Measurements from ENCODE around the gene NKAPD1. TPM values are rescaled to one million over a fixed set of nuclear protein-coding genes. Genes with fewer than 3 reads are reported as not detected.

NKAPD1 gene
- total RNA-seq, 2 experiments from 2014 or later = 20.8 to 22.6 TPM

- H3K36me3 Mint-ChIP-seq (ENCODE audit: low read depth) = peaks cover 48% of the 10 kb centered on the region
- TF ChIP-seq, protein P1, sequence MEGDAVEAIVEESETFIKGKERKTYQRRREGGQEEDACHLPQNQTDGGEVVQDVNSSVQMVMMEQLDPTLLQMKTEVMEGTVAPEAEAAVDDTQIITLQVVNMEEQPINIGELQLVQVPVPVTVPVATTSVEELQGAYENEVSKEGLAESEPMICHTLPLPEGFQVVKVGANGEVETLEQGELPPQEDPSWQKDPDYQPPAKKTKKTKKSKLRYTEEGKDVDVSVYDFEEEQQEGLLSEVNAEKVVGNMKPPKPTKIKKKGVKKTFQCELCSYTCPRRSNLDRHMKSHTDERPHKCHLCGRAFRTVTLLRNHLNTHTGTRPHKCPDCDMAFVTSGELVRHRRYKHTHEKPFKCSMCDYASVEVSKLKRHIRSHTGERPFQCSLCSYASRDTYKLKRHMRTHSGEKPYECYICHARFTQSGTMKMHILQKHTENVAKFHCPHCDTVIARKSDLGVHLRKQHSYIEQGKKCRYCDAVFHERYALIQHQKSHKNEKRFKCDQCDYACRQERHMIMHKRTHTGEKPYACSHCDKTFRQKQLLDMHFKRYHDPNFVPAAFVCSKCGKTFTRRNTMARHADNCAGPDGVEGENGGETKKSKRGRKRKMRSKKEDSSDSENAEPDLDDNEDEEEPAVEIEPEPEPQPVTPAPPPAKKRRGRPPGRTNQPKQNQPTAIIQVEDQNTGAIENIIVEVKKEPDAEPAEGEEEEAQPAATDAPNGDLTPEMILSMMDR (IDR thresholded peaks at IDR 0.05) = no peak
- intact Hi-C loops (cut with micrococcal nuclease) = no loop called here
- H3K9me3 Mint-ChIP-seq = no peaks in the 10 kb centered on the region
- H3K27ac Mint-ChIP-seq = peak overlapping the region; percentile 78
- DNase-seq (no peak), ATAC-seq (peak; percentile 51)
- POLR2A ChIA-PET = no interaction called here
- peaks cover 15% of the 10 kb centered on the region for H3K4me1 Mint-ChIP-seq (ENCODE audit: low read depth)
- no peak overlapping the region for H3K4me3 Mint-ChIP-seq
- CTCF ChIA-PET = interaction anchor here (0.7 to 0.8 kb wide), 3 partner anchors 14 to 121 kb away, joined by 3 to 4 read pairs (median 3); no protein-coding TSS in a partner anchor
- H3K27me3 Mint-ChIP-seq = no peaks in the 10 kb centered on the region
Observed at GRCh38 chr11:112057170-112057569, 16.9 kb upstream of the NKAPD1 start.

DNA sequence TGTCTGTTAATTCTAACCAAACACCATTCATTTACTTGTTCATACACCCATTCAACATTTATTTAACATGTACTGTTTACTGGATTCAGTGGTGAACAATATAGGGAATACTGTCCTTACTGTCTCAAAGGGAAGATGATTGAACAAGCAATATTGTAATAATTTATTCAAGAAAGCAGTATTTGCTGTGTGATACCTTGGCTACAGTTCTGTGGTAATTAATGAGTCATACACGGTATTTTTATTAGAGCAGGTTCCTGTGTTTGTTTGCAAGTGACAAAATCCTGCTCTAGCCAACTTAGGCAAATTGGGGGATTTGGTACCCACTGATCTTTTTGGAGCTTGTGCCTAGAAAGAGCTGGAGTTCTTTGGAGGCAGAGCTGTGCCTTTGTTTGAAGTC lies 16.0 kb upstream of the NKAPD1 start:
- no peak for ATAC-seq
- H3K9me3 Mint-ChIP-seq = no peaks in the 10 kb centered on the region
- H3K36me3 Mint-ChIP-seq (ENCODE audit: low read depth) = peaks cover 42% of the 10 kb centered on the region
- ChIA-PET POLR2A (no interaction called here), CTCF (no interaction called here)
- no peak overlapping the region for H3K27ac Mint-ChIP-seq
- DNase-seq = no peak
- no peaks in the 10 kb centered on the region for H3K27me3 Mint-ChIP-seq
- TF ChIP-seq, protein P1 (IDR thresholded peaks at IDR 0.05) = no peak
- no peak overlapping the region for H3K4me3 Mint-ChIP-seq
- peaks cover 15% of the 10 kb centered on the region for H3K4me1 Mint-ChIP-seq (ENCODE audit: low read depth)
- intact Hi-C loops (cut with micrococcal nuclease) = no loop called here

GRCh38 chr11:112062923-112063322 lies 11.2 kb upstream of the NKAPD1 start:
- POLR2A ChIA-PET = interaction anchor here (0.7 kb wide), 1 partner anchor 16 kb away, joined by 4 read pairs; no protein-coding TSS in a partner anchor
- Mint-ChIP-seq H3K27ac (no peak overlapping the region), H3K4me1 (ENCODE audit: low read depth) (no peaks in the 10 kb centered on the region), H3K4me3 (no peak overlapping the region), H3K27me3 (no peaks in the 10 kb centered on the region), H3K36me3 (ENCODE audit: low read depth) (peaks cover 16% of the 10 kb centered on the region), H3K9me3 (no peaks in the 10 kb centered on the region)
- TF ChIP-seq, protein P1 (IDR thresholded peaks at IDR 0.05) = no peak
- DNase-seq (no peak), ATAC-seq (no peak)
- CTCF ChIA-PET = interaction anchor here (0.8 to 1.2 kb wide), 3 partner anchors 50 to 217 kb away, joined by 3 to 4 read pairs (median 3); no protein-coding TSS in a partner anchor
- intact Hi-C loops (cut with micrococcal nuclease) = no loop called here

GRCh38 chr11:112082729-112083128 lies 8.6 kb downstream of the NKAPD1 start:
- Mint-ChIP-seq H3K4me1 (ENCODE audit: low read depth) (peaks cover 38% of the 10 kb centered on the region), H3K4me3 (no peak overlapping the region), H3K9me3 (no peaks in the 10 kb centered on the region), H3K36me3 (ENCODE audit: low read depth) (peaks cover 63% of the 10 kb centered on the region), H3K27ac (peak overlapping the region; percentile 75), H3K27me3 (no peaks in the 10 kb centered on the region)
- ChIA-PET CTCF (interaction anchor here (1.2 to 1.4 kb wide), 2 partner anchors 101 to 151 kb away, joined by 3 to 4 read pairs; no protein-coding TSS in a partner anchor), POLR2A (interaction anchor here (0.7 to 2.3 kb wide), 2 partner anchors 9 to 200 kb away, joined by 3 to 21 read pairs; partner anchors contain the start of genes NKAPD1 and PIH1D2)
- intact Hi-C loops (cut with micrococcal nuclease) = loop anchor here (10.0 kb wide), 1 partner anchor 208 kb away; the partner anchor contains the start of genes ALG9, CFAP68 and FDXACB1
- DNase-seq = peak; percentile 38
- TF ChIP-seq, protein P1 (IDR thresholded peaks at IDR 0.05) = no peak
- ATAC-seq = peak; percentile 17

- Mint-ChIP-seq H3K9me3 (no peaks in the 10 kb centered on the region), H3K4me3 (peak overlapping the region; percentile 93), H3K27me3 (no peaks in the 10 kb centered on the region), H3K4me1 (ENCODE audit: low read depth) (peaks cover 57% of the 10 kb centered on the region), H3K27ac (peak overlapping the region; percentile 94), H3K36me3 (ENCODE audit: low read depth) (peaks cover 69% of the 10 kb centered on the region)
- intact Hi-C loops (cut with micrococcal nuclease) = loop anchor here (10.0 kb wide), 1 partner anchor 211 kb away; the partner anchor contains the start of genes ALG9, CFAP68 and FDXACB1
- DNase-seq (peak; percentile 66), ATAC-seq (peak; percentile 56)
- ChIA-PET CTCF (interaction anchor here (0.9 to 1.5 kb wide), 4 partner anchors 8 to 195 kb away, joined by 3 to 5 read pairs (median 3); no protein-coding TSS in a partner anchor), POLR2A (interaction anchor here (0.6 to 1.3 kb wide), 5 partner anchors 10 to 150 kb away, joined by 3 to 5 read pairs (median 3); no protein-coding TSS in a partner anchor)
- TF ChIP-seq, protein P1 (IDR thresholded peaks at IDR 0.05) = no peak
Observed at GRCh38 chr11:112085822-112086421, 11.8 kb downstream of the NKAPD1 start.

Data from activated CD8-positive, alpha-beta T cell treated with anti-CD3 and anti-CD28 coated beads for 36 hours (primary cell).